Fibroblast of lung (primary cell): ENCODE results near the gene NCKAP5. TPM values are rescaled to one million over a fixed set of nuclear protein-coding genes. Genes with fewer than 3 reads are reported as not detected.

Experiments
- DNase-seq, 2 donors: peaks; one replicate each; pipeline versions ENCODE4 v3.0.0 to v3.0.0-alpha.2; 2010; ENCODE audit warnings: low read depth in 2 of 2
- H2AFZ ChIP-seq: 2 replicates; pipeline ENCODE4 v1.5.1; 2012; ENCODE audit warnings: low read length, control low read depth, inconsistent platforms
- H3K27ac ChIP-seq: 2 replicates; pipeline ENCODE4 v1.5.1; 2011; ENCODE audit warnings: low read length, control low read depth; ENCODE audit not compliant: insufficient read depth
- H3K27me3 ChIP-seq: 2 replicates; pipeline ENCODE4 v1.5.1; 2011; ENCODE audit warnings: mild to moderate bottlenecking, low read length; ENCODE audit not compliant: control insufficient read depth, insufficient read depth
- H3K36me3 ChIP-seq: 2 replicates; pipeline ENCODE4 v1.5.1; 2011; ENCODE audit warnings: low read length; ENCODE audit not compliant: control insufficient read depth, insufficient read depth
- H3K4me1 ChIP-seq: 2 replicates; pipeline ENCODE4 v1.5.1; 2011; ENCODE audit warnings: low read length; ENCODE audit not compliant: control insufficient read depth, insufficient read depth; ENCODE audit errors: extremely low read depth
- H3K4me2 ChIP-seq: 2 replicates; pipeline ENCODE4 v1.5.1; 2011; ENCODE audit warnings: low read length, control low read depth; ENCODE audit not compliant: insufficient read depth; ENCODE audit errors: extremely low read depth
- H3K4me3 ChIP-seq, 4 experiments: fragments of 200-600 bp in 1 of 4; sonication (generic) in 1 of 4; replicated peaks in 1 of 4; 2 replicates each; pipeline ENCODE4 v1.5.1; 2011 to 2016; ENCODE audit warnings: low read length in 4 of 4, low read depth in 3 of 4, mild to moderate bottlenecking in 3 of 4, control low read depth in 2 of 4, inconsistent platforms in 1 of 4, mixed read lengths in 1 of 4; ENCODE audit not compliant: insufficient read depth in 1 of 4; ENCODE audit errors: control extremely low read depth in 1 of 4
- H3K79me2 ChIP-seq: 2 replicates; pipeline ENCODE4 v1.5.1; 2012; ENCODE audit warnings: mild to moderate bottlenecking, low read length, inconsistent platforms; ENCODE audit not compliant: control insufficient read depth, insufficient read depth
- H3K9ac ChIP-seq: 2 replicates; pipeline ENCODE4 v1.5.1; 2011; ENCODE audit warnings: mild to moderate bottlenecking, low read length, control low read depth; ENCODE audit not compliant: insufficient read depth
- H3K9me3 ChIP-seq: 2 replicates; pipeline ENCODE4 v1.5.1; 2012; ENCODE audit warnings: low read depth, low read length; ENCODE audit not compliant: control insufficient read depth, insufficient read depth
- H4K20me1 ChIP-seq: 2 replicates; pipeline ENCODE4 v1.5.1; 2011; ENCODE audit warnings: low read length; ENCODE audit not compliant: control insufficient read depth, insufficient read depth; ENCODE audit errors: extremely low read depth
- CTCF ChIP-seq, 2 donors: IDR thresholded peaks in 1 of 2; conservative IDR thresholded peaks in 1 of 2; 1 replicate in 1 of 2; 2 replicates in 1 of 2; pipeline ENCODE4 v1.5.1; 2011 to 2012; ENCODE audit warnings: low read length in 2 of 2, control low read depth in 1 of 2, inconsistent platforms in 1 of 2, low read depth in 1 of 2, mild to moderate bottlenecking in 1 of 2
- EZH2 ChIP-seq: IDR thresholded peaks from 2 replicates; pipeline ENCODE4 v1.5.1; 2012; ENCODE audit warnings: low read length, control low read depth, mild to moderate bottlenecking; ENCODE audit errors: missing control alignments
- polyA plus RNA-seq, 2 donors: library from polyadenylated mRNA; depleted of rRNA in 1 of 2; stranded (reverse) in 1 of 2; unstranded in 1 of 2; fragments of >200 nt; gene quantifications; 2 replicates each; pipeline ENCODE4 v1.2.1, GENCODE V29; 2011 to 2012; ENCODE audit warnings: missing spikeins in 1 of 2
- total RNA-seq: library from RNA; depleted of rRNA; stranded (reverse); fragments of >200 nt; gene quantifications from 2 replicates; pipeline ENCODE4 v1.2.1, GENCODE V29; 2014

The NCKAP5 gene
- total and polyA plus RNA-seq, 2 donors (not counting 1 experiment from before 2014, with no cell fraction given): 2.6 to 6.2 TPM

- Histone ChIP-seq H3K27me3 (no peaks in the 10 kb centered on the region), H2AFZ (no peak overlapping the region), H3K36me3 (no peaks in the 10 kb centered on the region), H3K9me3 (no peaks in the 10 kb centered on the region), H3K4me2 (no peak overlapping the region), H3K79me2 (no peaks in the 10 kb centered on the region), H4K20me1 (no peaks in the 10 kb centered on the region), H3K27ac (no peak overlapping the region), H3K4me1 (no peaks in the 10 kb centered on the region), H3K9ac (no peak overlapping the region), H3K4me3 (no peak overlapping the region)
- TF ChIP-seq EZH2 (no peak), CTCF (conservative IDR thresholded peaks at IDR 0.05 in 1 of 2, IDR thresholded peaks at IDR 0.05 in 1 of 2; ENCODE audit: low read depth in 1 of 2, low read length in 2 of 2) (no peak)
- peak; percentile 39 to 50 for DNase-seq
Observed at GRCh38 chr2:133418671-133419070, 149.6 kb downstream of the NCKAP5 start.

DNA sequence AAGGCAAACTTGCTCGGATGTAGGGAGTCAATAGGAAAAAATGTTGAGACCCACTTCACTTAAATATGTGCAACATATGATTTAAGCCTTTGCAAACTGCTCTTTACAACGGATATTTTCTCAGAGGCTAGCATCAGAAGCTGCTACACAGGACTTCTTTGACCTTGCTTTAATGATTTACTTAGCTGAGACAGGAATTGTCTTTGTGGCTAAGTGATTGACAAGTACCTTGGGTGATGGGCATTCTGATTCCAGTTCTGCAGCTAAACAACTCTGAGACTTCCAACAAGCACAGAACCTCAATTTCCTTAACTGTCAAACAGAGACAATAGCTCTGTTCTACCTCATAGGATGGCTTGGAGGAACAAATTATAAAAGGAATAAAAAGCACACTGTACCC lies 150.2 kb downstream of the NCKAP5 start:
- TF ChIP-seq EZH2 (no peak), CTCF (conservative IDR thresholded peaks at IDR 0.05 in 1 of 2, IDR thresholded peaks at IDR 0.05 in 1 of 2; ENCODE audit: low read depth in 1 of 2, low read length in 2 of 2) (no peak)
- Histone ChIP-seq H3K4me1 (no peaks in the 10 kb centered on the region), H3K4me2 (no peak overlapping the region), H3K79me2 (no peaks in the 10 kb centered on the region), H3K27ac (no peak overlapping the region), H3K27me3 (no peaks in the 10 kb centered on the region), H3K36me3 (no peaks in the 10 kb centered on the region), H4K20me1 (no peaks in the 10 kb centered on the region), H3K4me3 (no peak overlapping the region), H3K9ac (no peak overlapping the region), H2AFZ (no peak overlapping the region), H3K9me3 (no peaks in the 10 kb centered on the region)
- DNase-seq: peak in 1 of 2 donors; percentile 18

GRCh38 chr2:133417415-133417814 lies 150.8 kb downstream of the NCKAP5 start:
- H4K20me1 ChIP-seq: no peaks in the 10 kb centered on the region
- no peak for DNase-seq
- H3K36me3 ChIP-seq: no peaks in the 10 kb centered on the region
- H3K4me2 ChIP-seq: no peak overlapping the region
- H3K4me1 ChIP-seq: no peaks in the 10 kb centered on the region
- no peaks in the 10 kb centered on the region for H3K79me2 ChIP-seq
- no peak for TF ChIP-seq EZH2
- TF ChIP-seq CTCF (conservative IDR thresholded peaks at IDR 0.05 in 1 of 2, IDR thresholded peaks at IDR 0.05 in 1 of 2; ENCODE audit: low read depth in 1 of 2, low read length in 2 of 2): no peak
- no peaks in the 10 kb centered on the region for H3K27me3 ChIP-seq
- H3K27ac ChIP-seq: no peak overlapping the region
- H3K9me3 ChIP-seq: no peaks in the 10 kb centered on the region
- no peak overlapping the region for H3K4me3 ChIP-seq
- H2AFZ ChIP-seq: no peak overlapping the region
- H3K9ac ChIP-seq: no peak overlapping the region
